Measurements from ENCODE around the gene ADAMTS6.
"Not testable (repeated sequence)": the region's sequence is repeated elsewhere in the genome, so short reads cannot be mapped to it uniquely, and the experiment has no call there.

The ADAMTS6 gene

GRCh38 chr5:65366655-65367054, 115.1 kb downstream of the ADAMTS6 start:
- in situ Hi-C loops (cut with MboI; ENCODE audit: low sequenced_read_pairs) = no loop called here

DNA sequence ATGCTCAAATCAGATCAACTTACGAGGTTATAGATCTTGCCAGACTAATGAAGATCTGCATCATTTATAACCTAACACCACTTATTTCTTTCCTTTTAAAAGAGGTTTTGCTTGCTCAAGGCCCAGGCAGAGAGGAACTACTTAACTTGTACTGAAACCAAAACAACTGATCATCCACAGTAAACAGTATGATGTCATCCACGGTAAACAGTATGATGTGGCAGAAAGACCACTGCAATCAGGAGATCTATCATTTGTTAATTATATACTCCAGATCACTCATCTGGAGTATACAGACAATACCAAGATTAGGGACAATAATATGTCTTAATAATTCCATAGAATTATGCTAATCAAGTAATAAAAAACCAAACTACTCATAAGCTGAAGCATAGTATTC, 116.8 kb downstream of the ADAMTS6 start:
- in situ Hi-C loops (cut with MboI; ENCODE audit: low sequenced_read_pairs) = no loop called here

GRCh38 chr5:65363499-65363898, 118.2 kb downstream of the ADAMTS6 start:
- in situ Hi-C loops (cut with MboI; ENCODE audit: low sequenced_read_pairs) = no loop called here

DNA sequence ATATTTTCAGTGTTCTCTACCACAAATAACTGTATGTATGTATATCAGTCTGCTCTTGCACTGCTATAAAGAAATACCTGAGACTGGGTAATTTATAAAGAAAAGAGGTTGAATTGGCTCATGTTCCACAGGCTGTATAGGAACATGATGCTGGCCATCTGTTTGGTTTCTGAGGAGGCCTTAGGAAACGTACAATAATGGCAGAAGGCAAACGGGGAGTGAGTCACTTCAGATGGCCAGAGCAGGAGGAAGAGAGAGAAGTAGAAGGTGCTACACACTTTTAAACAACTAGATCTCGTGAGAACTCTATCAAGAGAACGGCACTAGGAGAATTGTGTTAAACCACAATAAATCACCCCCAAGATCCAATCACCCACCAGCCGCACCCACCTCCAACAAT, 121.7 kb downstream of the ADAMTS6 start:
- in situ Hi-C loops (cut with MboI; ENCODE audit: low sequenced_read_pairs) = no loop called here

GRCh38 chr5:65359569-65359968, 122.2 kb downstream of the ADAMTS6 start:
- in situ Hi-C loops (cut with MboI; ENCODE audit: low sequenced_read_pairs) = no loop called here

GRCh38 chr5:65356274-65356673, 125.4 kb downstream of the ADAMTS6 start:
- in situ Hi-C loops (cut with MboI; ENCODE audit: low sequenced_read_pairs) = no loop called here

DNA sequence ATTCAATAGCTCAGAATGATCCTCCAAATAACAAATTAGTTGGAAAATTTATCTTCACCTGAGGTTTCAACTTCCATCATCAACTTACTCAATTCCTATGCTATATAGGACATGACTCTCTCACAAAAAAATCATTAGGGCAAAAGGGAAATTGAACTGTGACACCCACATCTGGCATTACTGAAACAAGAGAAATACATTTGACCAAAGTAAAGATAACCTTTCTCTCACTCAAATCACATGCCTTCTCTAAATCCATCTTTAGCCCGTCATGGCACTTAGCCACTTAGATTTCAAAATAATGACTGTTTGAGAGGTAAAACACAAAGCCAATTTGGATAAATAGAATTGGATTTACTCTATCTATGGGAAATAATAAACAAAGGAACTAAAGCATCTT, 126.4 kb downstream of the ADAMTS6 start:
- in situ Hi-C loops (cut with MboI; ENCODE audit: low sequenced_read_pairs) = no loop called here

GRCh38 chr5:65341835-65342234, 139.9 kb downstream of the ADAMTS6 start:
- in situ Hi-C loops (cut with MboI; ENCODE audit: low sequenced_read_pairs) = no loop called here

- in situ Hi-C loops (cut with MboI; ENCODE audit: low sequenced_read_pairs) = no loop called here
Measured at GRCh38 chr5:65338606-65339151, 143.0 kb downstream of the ADAMTS6 start.

GRCh38 chr5:65334077-65334476, 147.6 kb downstream of the ADAMTS6 start:
- in situ Hi-C loops (cut with MboI; ENCODE audit: low sequenced_read_pairs) = no loop called here

DNA sequence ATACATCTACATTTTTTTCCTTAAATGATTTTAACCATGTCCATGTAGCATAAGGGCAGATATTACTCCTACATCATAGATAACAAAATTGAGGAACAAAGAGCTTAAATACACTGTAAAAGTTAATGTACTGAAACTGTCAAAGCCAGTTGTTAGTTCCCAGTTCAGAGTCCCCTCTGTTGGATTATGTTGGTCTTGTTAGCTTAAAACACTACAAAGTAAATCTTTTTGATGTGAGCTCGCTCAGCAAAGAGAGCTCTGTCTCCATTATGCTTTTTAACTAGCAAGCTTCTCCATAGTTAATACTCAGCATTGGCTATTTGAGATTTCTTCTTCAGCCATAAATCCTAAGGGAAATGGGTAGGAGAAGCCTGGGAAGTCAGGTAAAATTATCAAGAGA, 149.1 kb downstream of the ADAMTS6 start:
- in situ Hi-C loops (cut with MboI; ENCODE audit: low sequenced_read_pairs) = no loop called here

- in situ Hi-C loops (cut with MboI; ENCODE audit: low sequenced_read_pairs) = no loop called here
Measured at GRCh38 chr5:65329266-65329665, 152.5 kb downstream of the ADAMTS6 start.

- in situ Hi-C loops (cut with MboI; ENCODE audit: low sequenced_read_pairs) = no loop called here
Measured at GRCh38 chr5:65327582-65327981, 154.1 kb downstream of the ADAMTS6 start.

DNA sequence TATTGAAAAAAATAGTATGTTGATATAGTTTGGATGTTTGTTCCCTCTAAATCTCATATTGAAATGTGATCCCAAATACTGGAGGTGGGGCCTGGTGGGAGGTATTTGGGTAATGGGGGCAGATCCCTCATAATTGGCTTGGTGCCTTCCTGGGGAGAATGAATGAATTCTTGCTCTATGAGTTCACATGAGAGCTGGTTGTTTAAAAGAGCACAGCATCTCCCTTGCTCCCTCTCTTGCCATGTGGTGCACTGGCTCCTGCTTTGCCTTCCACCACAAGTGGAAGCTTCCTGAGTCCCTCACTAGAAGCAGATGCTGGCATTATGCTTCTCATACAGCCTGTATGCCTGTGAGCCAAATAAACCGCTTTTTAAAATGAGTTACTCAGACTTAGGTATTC, 154.8 kb downstream of the ADAMTS6 start:
- in situ Hi-C loops (cut with MboI; ENCODE audit: low sequenced_read_pairs) = no loop called here

GRCh38 chr5:65324226-65324625, 157.5 kb downstream of the ADAMTS6 start:
- in situ Hi-C loops (cut with MboI; ENCODE audit: low sequenced_read_pairs) = no loop called here

GRCh38 chr5:65320704-65321103, 161.0 kb downstream of the ADAMTS6 start:
- in situ Hi-C loops (cut with MboI; ENCODE audit: low sequenced_read_pairs) = not testable (repeated sequence)

- in situ Hi-C loops (cut with MboI; ENCODE audit: low sequenced_read_pairs) = no loop called here
Measured at GRCh38 chr5:65320250-65320649, 161.5 kb downstream of the ADAMTS6 start.

DNA sequence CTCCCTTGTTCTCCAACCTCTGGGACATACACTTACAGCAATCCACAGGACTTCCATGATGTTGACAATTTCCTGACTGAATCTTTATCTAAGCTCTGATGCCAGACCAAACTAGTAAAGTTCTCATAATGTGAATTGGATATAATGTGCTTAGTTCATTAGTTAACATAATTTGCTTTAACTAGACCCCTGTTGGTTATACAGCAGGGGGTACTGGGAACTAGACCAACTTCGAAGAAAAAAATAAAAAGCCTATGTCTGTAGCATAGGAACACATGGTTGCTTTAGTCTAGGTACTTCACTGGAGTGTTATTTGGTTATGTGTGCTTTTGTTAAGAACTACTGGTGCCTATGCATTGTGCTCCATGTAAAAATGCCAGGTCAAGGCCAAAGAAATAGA, 173.8 kb downstream of the ADAMTS6 start:
- in situ Hi-C loops (cut with MboI; ENCODE audit: low sequenced_read_pairs) = no loop called here

- in situ Hi-C loops (cut with MboI; ENCODE audit: low sequenced_read_pairs) = no loop called here
Measured at GRCh38 chr5:65307088-65307487, 174.6 kb downstream of the ADAMTS6 start.

DNA sequence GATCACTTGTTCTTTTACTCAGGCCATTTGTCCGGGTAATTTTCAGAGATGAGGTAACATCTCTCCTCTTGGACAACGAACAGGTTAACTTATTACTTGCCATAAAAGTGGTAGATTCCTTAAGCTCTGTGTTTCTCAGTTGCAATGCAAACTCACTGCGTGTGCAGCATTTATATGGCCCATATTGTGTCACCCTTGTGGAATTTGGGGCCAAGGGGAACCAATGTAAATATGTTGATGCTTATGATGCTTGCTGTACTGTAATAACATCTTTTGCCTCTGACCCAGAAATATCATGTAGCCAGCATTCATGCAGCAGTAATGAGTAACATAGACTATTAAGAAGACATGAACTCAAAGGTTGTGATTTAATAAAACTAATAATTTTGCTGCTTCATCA, 175.8 kb downstream of the ADAMTS6 start:
- in situ Hi-C loops (cut with MboI; ENCODE audit: low sequenced_read_pairs) = no loop called here

- in situ Hi-C loops (cut with MboI; ENCODE audit: low sequenced_read_pairs) = no loop called here
Measured at GRCh38 chr5:65299861-65300260, 181.9 kb downstream of the ADAMTS6 start.

DNA sequence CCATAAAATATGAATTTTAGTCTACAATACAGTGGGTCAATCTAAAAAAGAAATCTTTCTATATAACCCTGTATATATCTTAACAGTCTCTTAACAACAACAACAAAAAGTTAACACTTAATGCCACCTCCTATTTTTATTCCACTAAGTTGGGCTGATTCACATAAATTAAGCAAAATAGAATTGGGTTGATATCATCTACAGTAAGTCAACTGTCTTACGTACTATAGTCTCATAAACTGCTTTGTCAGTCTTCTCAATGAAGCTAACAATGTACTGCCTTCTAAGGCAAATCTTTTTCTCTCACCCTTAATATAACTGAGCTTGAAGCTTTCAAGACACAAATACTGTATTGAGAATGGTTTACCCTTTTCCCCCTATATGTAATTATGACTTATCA, 185.7 kb downstream of the ADAMTS6 start:
- in situ Hi-C loops (cut with MboI; ENCODE audit: low sequenced_read_pairs) = no loop called here

DNA sequence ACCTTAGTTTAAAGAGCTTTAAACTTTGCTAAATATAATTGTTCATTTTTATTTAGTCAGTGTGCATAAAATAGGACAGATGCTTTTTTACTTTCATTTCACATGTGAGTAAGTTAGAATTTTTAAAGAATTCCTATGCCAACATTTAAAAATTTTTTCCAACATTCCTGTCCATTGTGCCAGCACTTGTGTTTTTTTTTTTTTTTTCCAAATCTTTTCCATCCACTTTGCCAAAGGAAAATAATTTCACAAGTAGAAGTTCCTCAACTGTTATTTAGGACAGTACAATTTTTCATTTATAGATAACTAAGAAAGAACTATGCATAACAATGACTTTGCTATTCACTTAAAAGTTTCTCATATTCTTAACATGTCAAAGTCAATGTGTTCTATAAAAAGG, 189.5 kb downstream of the ADAMTS6 start:
- in situ Hi-C loops (cut with MboI; ENCODE audit: low sequenced_read_pairs) = no loop called here

DNA sequence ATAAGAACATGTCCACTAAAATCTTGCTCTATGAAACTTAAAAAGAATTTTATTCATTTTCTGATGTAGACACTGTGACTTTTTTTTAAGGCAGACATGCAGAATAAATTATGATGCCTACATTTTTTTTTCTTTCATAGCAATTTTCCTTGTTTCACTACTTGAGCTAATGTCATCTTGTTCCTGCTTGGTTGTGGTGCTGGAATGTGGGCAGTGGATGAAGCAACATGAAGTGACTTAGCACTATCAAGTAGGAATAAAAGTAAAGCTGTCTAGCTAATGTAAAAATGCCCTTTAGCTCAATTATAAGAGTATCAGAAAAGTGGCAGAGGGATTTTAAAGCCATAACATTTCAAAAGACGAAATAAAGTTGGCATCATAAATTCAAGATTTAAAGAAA, 191.0 kb downstream of the ADAMTS6 start:
- in situ Hi-C loops (cut with MboI; ENCODE audit: low sequenced_read_pairs) = no loop called here

All from hTERT RPE-1 (cell line).